Measurements from ENCODE around the gene VEZT.

Gene VEZT

DNA sequence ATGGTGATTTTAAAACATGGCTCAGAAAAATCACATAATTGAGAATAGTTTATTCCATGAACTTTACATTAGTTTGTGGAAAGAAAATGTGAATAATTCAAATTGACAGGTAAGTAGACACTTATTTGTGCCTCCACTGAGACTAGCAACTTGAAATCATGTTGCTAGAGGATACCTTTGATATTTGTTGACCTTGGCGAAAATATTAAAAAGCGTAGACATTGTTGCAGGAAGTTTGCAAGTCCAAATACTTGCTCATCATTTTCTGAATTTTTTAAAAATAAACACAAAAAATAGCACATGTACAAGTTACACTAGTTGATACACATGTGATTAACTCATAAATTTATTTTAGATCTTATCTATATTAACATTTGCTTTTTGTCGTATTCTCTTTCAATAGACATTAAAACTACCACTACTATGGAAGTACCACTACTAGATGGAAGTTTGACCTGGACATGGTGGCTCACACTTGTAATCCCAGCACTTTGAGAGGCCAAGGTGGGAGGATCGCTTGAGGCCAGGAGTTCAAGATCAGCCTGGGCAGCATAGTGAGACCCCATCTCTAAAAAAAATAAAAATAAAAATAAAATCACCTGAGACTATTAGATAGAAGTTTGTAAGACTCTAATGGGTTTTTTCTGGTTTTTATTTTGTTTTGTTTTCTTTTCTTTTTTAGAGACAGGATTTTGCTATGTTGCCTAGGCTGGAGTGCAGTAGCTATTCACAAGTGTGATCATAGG, 24.3 kb downstream of the VEZT start:
- DNase-seq (ENCODE audit: low read depth) = no peak
- TF ChIP-seq, protein P1, sequence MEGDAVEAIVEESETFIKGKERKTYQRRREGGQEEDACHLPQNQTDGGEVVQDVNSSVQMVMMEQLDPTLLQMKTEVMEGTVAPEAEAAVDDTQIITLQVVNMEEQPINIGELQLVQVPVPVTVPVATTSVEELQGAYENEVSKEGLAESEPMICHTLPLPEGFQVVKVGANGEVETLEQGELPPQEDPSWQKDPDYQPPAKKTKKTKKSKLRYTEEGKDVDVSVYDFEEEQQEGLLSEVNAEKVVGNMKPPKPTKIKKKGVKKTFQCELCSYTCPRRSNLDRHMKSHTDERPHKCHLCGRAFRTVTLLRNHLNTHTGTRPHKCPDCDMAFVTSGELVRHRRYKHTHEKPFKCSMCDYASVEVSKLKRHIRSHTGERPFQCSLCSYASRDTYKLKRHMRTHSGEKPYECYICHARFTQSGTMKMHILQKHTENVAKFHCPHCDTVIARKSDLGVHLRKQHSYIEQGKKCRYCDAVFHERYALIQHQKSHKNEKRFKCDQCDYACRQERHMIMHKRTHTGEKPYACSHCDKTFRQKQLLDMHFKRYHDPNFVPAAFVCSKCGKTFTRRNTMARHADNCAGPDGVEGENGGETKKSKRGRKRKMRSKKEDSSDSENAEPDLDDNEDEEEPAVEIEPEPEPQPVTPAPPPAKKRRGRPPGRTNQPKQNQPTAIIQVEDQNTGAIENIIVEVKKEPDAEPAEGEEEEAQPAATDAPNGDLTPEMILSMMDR (IDR thresholded peaks at IDR 0.05; ENCODE audit: control insufficient read depth, extremely low read depth, insufficient read depth) = no peak

DNA sequence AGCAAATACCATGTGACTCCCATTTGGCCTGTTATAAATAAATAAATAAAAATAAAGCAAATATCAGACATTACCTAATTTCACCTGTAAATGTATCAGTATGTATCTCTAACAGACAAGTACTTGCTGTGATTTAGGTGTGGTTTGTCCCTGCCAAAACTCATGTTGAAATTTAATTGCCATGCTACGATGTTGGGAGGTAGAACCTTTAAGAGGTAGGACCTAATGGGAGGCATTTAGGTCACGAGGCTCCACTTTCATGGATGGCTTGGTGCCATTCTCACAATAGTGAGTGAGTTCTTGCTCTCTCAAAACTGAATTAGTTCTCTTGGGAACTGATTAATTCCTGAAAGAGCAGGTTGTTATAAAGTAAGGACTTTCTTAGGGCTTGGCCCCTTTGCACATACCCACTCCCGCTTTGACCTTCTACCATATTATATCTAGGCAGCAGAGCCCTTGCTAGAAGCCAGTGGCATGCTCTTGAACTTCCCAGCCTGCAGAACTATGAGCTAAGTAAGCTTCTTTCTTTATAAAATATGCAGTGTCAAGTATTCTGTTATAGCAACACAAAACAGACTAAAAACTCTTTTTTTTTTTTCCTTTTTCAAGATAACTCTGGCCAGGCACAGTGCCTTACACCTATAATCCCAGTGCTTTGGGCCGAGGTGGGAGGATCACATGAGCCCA, 26.0 kb downstream of the VEZT start:
- TF ChIP-seq, protein P1 (IDR thresholded peaks at IDR 0.05; ENCODE audit: control insufficient read depth, extremely low read depth, insufficient read depth) = no peak
- DNase-seq (ENCODE audit: low read depth) = peak; percentile 88
- H3K4me3 ChIP-seq (ENCODE audit: low read depth, low read length) = no peak overlapping the region

More for the DNA sequence above, 24.3 kb downstream of the VEZT start:
- H3K4me3 ChIP-seq (ENCODE audit: low read depth, low read length) = no peak overlapping the region

DNA sequence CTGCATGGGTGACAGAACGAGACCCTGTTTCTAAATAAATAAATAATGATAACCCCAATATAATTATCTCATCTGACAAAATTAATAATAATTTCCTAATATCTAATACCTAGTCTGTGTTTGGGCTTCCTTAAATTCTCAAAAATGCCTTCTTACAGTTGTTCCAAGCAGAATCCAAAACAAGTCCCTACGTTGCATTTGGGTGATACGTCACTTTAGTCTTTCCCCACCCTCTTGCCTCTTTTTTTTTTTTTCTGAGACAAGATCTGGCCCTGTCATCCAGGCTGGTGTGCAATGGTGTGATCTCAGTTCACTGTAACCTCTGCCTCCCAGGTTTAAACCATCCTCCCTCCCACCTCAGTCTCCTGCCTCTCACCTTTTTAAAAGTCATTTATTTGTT, 26.7 kb downstream of the VEZT start:
- H3K4me3 ChIP-seq (ENCODE audit: low read depth, low read length) = no peak overlapping the region
- TF ChIP-seq, protein P1 (IDR thresholded peaks at IDR 0.05; ENCODE audit: control insufficient read depth, extremely low read depth, insufficient read depth) = no peak
- DNase-seq (ENCODE audit: low read depth) = no peak

DNA sequence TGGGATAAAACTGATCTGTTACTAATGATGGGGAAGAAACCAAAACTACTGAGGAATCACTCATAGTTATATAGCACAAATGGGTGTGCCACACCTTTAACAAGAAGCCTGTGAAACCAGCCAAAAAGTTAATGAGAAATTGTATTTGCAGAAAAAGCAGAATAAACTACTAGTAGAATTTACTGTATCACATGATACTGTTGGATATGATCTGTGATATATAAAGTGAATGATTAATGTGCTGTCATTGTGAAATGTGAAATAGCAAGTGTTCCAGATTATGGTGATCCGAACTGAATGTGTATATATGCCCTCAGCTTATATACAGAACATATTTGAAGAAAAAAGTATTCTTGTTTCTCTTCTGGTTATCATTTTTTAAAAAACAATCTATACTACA, 30.5 kb downstream of the VEZT start:
- H3K4me3 ChIP-seq (ENCODE audit: low read depth, low read length) = no peak overlapping the region
- DNase-seq (ENCODE audit: low read depth) = no peak

DNA sequence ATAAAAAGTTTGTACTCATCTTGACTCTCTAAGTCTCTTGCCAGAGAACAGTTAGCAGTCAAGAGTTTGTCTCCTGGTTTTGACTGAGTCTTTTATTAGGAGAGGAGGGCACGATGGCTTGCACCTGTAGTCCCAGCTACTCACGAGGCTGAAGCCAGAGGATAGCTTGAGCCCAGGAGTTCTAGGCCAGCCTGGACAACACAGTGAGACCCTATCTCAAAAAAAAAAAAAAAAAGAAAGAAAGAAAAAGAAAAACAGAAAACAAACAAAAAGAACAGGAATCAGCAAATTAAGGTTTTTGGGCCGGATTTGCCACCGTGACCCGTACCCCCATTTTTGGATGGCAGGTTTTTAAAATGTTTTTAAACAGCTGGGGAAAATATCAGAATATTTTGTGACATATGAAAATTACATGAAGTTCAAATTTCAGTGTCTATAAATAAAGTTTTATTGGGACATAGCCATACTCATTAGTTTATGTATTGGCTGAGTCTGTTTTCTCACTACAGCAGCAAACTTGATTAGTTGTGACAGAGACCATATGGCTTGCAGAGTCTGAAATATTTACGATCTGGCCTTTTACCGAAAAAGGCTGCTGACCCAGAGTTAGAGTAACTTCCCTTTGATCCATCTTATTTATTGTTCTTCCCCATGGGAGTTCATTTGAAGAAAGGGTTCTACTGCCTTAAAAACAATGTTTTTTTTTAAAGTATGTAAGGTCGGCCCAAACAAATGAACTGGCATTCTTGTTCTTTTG, 31.2 kb downstream of the VEZT start:
- DNase-seq (ENCODE audit: low read depth) = no peak
- TF ChIP-seq, protein P1 (IDR thresholded peaks at IDR 0.05; ENCODE audit: control insufficient read depth, extremely low read depth, insufficient read depth) = no peak

More for the DNA sequence above, 30.5 kb downstream of the VEZT start:
- TF ChIP-seq, protein P1 (IDR thresholded peaks at IDR 0.05; ENCODE audit: control insufficient read depth, extremely low read depth, insufficient read depth) = no peak

DNA sequence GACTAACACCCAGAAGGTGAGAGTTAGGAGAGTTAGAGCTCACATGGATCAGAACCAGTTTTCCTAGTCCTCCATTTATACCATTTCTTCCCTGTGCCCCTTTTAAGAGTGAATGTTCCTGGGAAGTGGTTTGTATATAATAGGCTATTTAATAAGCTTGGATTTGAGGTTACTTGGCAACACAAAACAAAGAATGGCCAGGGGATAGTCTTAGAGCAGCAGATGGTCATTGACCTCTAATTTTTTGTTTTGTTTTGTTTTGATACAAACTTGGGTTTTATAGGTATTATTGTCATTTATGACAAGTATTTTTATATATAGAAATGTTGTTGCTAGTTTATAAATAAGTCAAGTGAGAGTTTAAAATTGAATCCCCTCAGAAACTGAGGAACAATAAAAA, 35.8 kb downstream of the VEZT start:
- TF ChIP-seq, protein P1 (IDR thresholded peaks at IDR 0.05; ENCODE audit: control insufficient read depth, extremely low read depth, insufficient read depth) = no peak
- DNase-seq (ENCODE audit: low read depth) = no peak
- H3K4me3 ChIP-seq (ENCODE audit: low read depth, low read length) = no peak overlapping the region

More for the DNA sequence above, 31.2 kb downstream of the VEZT start:
- no peak overlapping the region for H3K4me3 ChIP-seq (ENCODE audit: low read depth, low read length)

All from LNCaP clone FGC (cell line).